ENCODE measurements around the gene FNBP1.

Gene FNBP1

GRCh38 chr9:129898185-129898584 is 144.8 kb downstream of the FNBP1 start:
- TF ChIP-seq EZH2phosphoT487 (IDR thresholded peaks at IDR 0.05; ENCODE audit: borderline replicate concordance) (no peak), CTCF (conservative IDR thresholded peaks at IDR 0.05; ENCODE audit: low read length) (no peak)
- peaks cover 57% of the 10 kb centered on the region; the same call in 1 of the 2 replicates for H3K36me3 ChIP-seq (ENCODE audit: insufficient read depth, low read length)

GRCh38 chr9:129897263-129897662 is 145.7 kb downstream of the FNBP1 start:
- H3K79me2 ChIP-seq (ENCODE audit: insufficient read depth, low read length): peaks cover 6% of the 10 kb centered on the region; the same call in 1 of the 2 replicates
- no peak overlapping the region for H3K9ac ChIP-seq (ENCODE audit: low read depth, low read length, poor library complexity, severe bottlenecking)
- no peaks in the 10 kb centered on the region for H3K27me3 ChIP-seq (ENCODE audit: insufficient read depth, low read length, poor library complexity, severe bottlenecking)
- no peak overlapping the region for H3K4me2 ChIP-seq (ENCODE audit: low read depth, low read length, poor library complexity, severe bottlenecking)
- no peaks in the 10 kb centered on the region for H3K9me3 ChIP-seq (ENCODE audit: insufficient read depth, low read depth, low read length)
- H4K20me1 ChIP-seq (ENCODE audit: insufficient read depth, low read length, poor library complexity, severe bottlenecking): no peaks in the 10 kb centered on the region
- H3K4me3 ChIP-seq (ENCODE audit: low read length, poor library complexity, severe bottlenecking): no peak overlapping the region
- TF ChIP-seq CTCF (conservative IDR thresholded peaks at IDR 0.05; ENCODE audit: low read length): no peak
- TF ChIP-seq EZH2phosphoT487 (IDR thresholded peaks at IDR 0.05; ENCODE audit: borderline replicate concordance): no peak
- H3K36me3 ChIP-seq (ENCODE audit: insufficient read depth, low read length): peaks cover 50% of the 10 kb centered on the region; the same call in 1 of the 2 replicates
- peaks cover 26% of the 10 kb centered on the region for H3K4me1 ChIP-seq (ENCODE audit: insufficient read depth, low read length, poor library complexity, severe bottlenecking)
- H3F3A ChIP-seq (ENCODE audit: low read depth): peaks cover 8% of the 10 kb centered on the region; the same call in 1 of the 2 replicates
- H2AFZ ChIP-seq (ENCODE audit: low read length): no peak overlapping the region
- H3K9me2 ChIP-seq (replicated peaks; ENCODE audit: low read depth, low read length): no peaks in the 10 kb centered on the region

More at GRCh38 chr9:129898185-129898584, 144.8 kb downstream of the FNBP1 start:
- Histone ChIP-seq H3K4me1 (ENCODE audit: insufficient read depth, low read length, poor library complexity, severe bottlenecking) (peaks cover 17% of the 10 kb centered on the region), H3K4me2 (ENCODE audit: low read depth, low read length, poor library complexity, severe bottlenecking) (no peak overlapping the region), H3K9me2 (replicated peaks; ENCODE audit: low read depth, low read length) (no peaks in the 10 kb centered on the region), H3K9ac (ENCODE audit: low read depth, low read length, poor library complexity, severe bottlenecking) (no peak overlapping the region), H3K27me3 (ENCODE audit: insufficient read depth, low read length, poor library complexity, severe bottlenecking) (no peaks in the 10 kb centered on the region), H2AFZ (ENCODE audit: low read length) (no peak overlapping the region), H3K79me2 (ENCODE audit: insufficient read depth, low read length) (peaks cover 6% of the 10 kb centered on the region; the same call in 1 of the 2 replicates), H3K9me3 (ENCODE audit: insufficient read depth, low read depth, low read length) (no peaks in the 10 kb centered on the region), H4K20me1 (ENCODE audit: insufficient read depth, low read length, poor library complexity, severe bottlenecking) (no peaks in the 10 kb centered on the region), H3F3A (ENCODE audit: low read depth) (no peaks in the 10 kb centered on the region), H3K4me3 (ENCODE audit: low read length, poor library complexity, severe bottlenecking) (no peak overlapping the region)

GRCh38 chr9:129895376-129896268 is 147.4 kb downstream of the FNBP1 start:
- Histone ChIP-seq H2AFZ (ENCODE audit: low read length) (no peak overlapping the region), H3K79me2 (ENCODE audit: insufficient read depth, low read length) (peaks cover 6% of the 10 kb centered on the region; the same call in 1 of the 2 replicates), H3K36me3 (ENCODE audit: insufficient read depth, low read length) (peaks cover 40% of the 10 kb centered on the region; the same call in 1 of the 2 replicates), H3K9me3 (ENCODE audit: insufficient read depth, low read depth, low read length) (no peaks in the 10 kb centered on the region), H3K27me3 (ENCODE audit: insufficient read depth, low read length, poor library complexity, severe bottlenecking) (no peaks in the 10 kb centered on the region), H4K20me1 (ENCODE audit: insufficient read depth, low read length, poor library complexity, severe bottlenecking) (no peaks in the 10 kb centered on the region), H3K4me2 (ENCODE audit: low read depth, low read length, poor library complexity, severe bottlenecking) (no peak overlapping the region), H3K4me1 (ENCODE audit: insufficient read depth, low read length, poor library complexity, severe bottlenecking) (peaks cover 41% of the 10 kb centered on the region), H3K4me3 (ENCODE audit: low read length, poor library complexity, severe bottlenecking) (no peak overlapping the region), H3K9ac (ENCODE audit: low read depth, low read length, poor library complexity, severe bottlenecking) (no peak overlapping the region), H3K9me2 (replicated peaks; ENCODE audit: low read depth, low read length) (no peaks in the 10 kb centered on the region), H3F3A (ENCODE audit: low read depth) (peaks cover 15% of the 10 kb centered on the region)
- no peak for TF ChIP-seq EZH2phosphoT487 (IDR thresholded peaks at IDR 0.05; ENCODE audit: borderline replicate concordance)
- TF ChIP-seq CTCF (conservative IDR thresholded peaks at IDR 0.05; ENCODE audit: low read length): no peak

All from Loucy (cell line).